ENCODE data around the gene ATP6V0E2. TPM values are rescaled to one million over a fixed set of nuclear protein-coding genes. Genes with fewer than 3 reads are reported as not detected.

Gene ATP6V0E2
- total RNA-seq, 1 donor from 2014 or later: 16.0 TPM

DNA sequence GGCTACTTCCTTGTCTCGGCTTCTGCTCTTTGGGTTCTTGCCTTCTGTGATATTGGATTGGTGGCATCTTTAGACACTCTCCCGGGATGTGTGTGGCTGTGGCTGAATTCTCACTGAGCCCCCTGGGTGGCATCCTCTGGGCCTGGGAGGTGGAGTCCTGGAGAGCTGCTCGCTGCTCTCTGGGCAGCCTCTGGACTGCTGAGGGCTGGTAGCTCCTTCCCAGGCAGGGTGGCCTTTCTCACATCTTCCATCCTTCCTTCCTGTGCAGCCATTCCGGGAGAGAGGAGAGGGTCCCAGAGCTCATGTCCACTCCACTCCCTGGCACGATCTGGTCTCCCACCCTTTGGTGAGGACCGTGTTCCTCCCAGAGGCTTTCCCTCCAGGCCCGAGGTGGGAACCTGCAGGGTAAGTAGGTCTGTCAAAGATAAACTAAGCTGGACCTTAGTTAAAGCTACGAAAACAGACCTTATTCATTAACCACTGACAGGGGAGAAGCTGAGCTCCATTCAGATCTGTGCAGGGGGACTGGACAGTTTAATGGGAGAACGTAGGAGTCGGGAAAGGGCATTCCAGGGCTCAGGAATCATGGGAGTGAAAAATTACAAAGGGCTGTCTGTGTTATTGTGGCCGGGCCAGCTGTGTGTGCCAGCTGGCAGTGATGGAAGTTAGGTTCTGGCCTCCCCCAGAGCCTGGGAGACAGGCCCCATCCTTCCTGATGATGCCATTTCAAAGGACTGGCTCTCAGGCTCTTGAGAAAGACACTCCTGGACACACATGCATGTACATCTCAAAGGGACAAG, 8.7 kb downstream of the ATP6V0E2 start:
- Histone ChIP-seq H3K27ac (ENCODE audit: low read depth, low read length) (no peak overlapping the region), H3K4me1 (ENCODE audit: insufficient read depth, low read length) (peaks cover 3% of the 10 kb centered on the region), H3K79me2 (ENCODE audit: insufficient read depth, low read length) (no peaks in the 10 kb centered on the region), H3K36me3 (ENCODE audit: insufficient read depth, low read length) (no peaks in the 10 kb centered on the region), H2AFZ (ENCODE audit: low read depth, low read length) (peak overlapping the region; percentile 2), H3K4me2 (ENCODE audit: low read length) (no peak overlapping the region), H3K9me3 (ENCODE audit: insufficient read depth, low read depth, low read length) (no peaks in the 10 kb centered on the region), H3K27me3 (ENCODE audit: insufficient read depth, low read length) (no peaks in the 10 kb centered on the region), H4K20me1 (ENCODE audit: insufficient read depth, low read length) (no peaks in the 10 kb centered on the region), H3K4me3 (ENCODE audit: insufficient read depth, low read depth, low read length) (no peak overlapping the region), H3K9ac (ENCODE audit: low read length) (no peak overlapping the region)
- Mint-ChIP-seq H3K4me1 (ENCODE audit: low read depth, unreplicated experiment) (peaks cover 6% of the 10 kb centered on the region), H3K27me3 (ENCODE audit: low read depth, unreplicated experiment) (peaks cover 7% of the 10 kb centered on the region), H3K36me3 (ENCODE audit: low read depth, unreplicated experiment) (no peaks in the 10 kb centered on the region), H3K9me3 (ENCODE audit: unreplicated experiment) (no peaks in the 10 kb centered on the region), H3K4me3 (ENCODE audit: unreplicated experiment) (no peak overlapping the region), H3K27ac (ENCODE audit: unreplicated experiment) (no peak overlapping the region)
- no peak for TF ChIP-seq EZH2 (IDR thresholded peaks at IDR 0.05; ENCODE audit: insufficient read depth, low read length)
- TF ChIP-seq, protein P1, sequence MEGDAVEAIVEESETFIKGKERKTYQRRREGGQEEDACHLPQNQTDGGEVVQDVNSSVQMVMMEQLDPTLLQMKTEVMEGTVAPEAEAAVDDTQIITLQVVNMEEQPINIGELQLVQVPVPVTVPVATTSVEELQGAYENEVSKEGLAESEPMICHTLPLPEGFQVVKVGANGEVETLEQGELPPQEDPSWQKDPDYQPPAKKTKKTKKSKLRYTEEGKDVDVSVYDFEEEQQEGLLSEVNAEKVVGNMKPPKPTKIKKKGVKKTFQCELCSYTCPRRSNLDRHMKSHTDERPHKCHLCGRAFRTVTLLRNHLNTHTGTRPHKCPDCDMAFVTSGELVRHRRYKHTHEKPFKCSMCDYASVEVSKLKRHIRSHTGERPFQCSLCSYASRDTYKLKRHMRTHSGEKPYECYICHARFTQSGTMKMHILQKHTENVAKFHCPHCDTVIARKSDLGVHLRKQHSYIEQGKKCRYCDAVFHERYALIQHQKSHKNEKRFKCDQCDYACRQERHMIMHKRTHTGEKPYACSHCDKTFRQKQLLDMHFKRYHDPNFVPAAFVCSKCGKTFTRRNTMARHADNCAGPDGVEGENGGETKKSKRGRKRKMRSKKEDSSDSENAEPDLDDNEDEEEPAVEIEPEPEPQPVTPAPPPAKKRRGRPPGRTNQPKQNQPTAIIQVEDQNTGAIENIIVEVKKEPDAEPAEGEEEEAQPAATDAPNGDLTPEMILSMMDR (IDR thresholded peaks at IDR 0.05; ENCODE audit: insufficient read depth, low read depth, low read length): no peak
- FAIRE-seq (no peak), DNase-seq (ENCODE audit: low read depth) (peak; percentile 16)

DNA sequence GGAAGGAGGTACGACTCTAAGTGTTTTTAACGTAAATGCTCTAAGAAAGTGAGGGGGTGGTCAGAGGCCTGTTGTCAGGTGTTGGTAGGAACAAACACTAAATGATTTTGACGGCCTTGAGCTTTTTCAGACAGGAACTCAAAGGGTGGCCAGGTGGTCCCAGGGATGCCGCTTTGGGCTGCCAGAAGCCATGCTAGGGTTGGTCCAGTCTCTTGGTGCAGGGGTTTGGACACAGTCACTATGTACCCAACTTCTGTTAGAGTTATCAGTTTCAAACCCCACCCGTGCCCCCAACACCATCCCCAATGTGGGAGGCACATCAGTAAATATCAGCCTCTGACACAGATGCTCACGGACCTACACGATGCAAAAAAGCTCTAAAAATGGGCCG, 9.3 kb downstream of the ATP6V0E2 start:
- Mint-ChIP-seq H3K4me1 (ENCODE audit: low read depth, unreplicated experiment) (peaks cover 6% of the 10 kb centered on the region), H3K27ac (ENCODE audit: unreplicated experiment) (no peak overlapping the region), H3K27me3 (ENCODE audit: low read depth, unreplicated experiment) (peaks cover 5% of the 10 kb centered on the region), H3K9me3 (ENCODE audit: unreplicated experiment) (no peaks in the 10 kb centered on the region), H3K36me3 (ENCODE audit: low read depth, unreplicated experiment) (no peaks in the 10 kb centered on the region), H3K4me3 (ENCODE audit: unreplicated experiment) (no peak overlapping the region)
- Histone ChIP-seq H3K9ac (ENCODE audit: low read length) (no peak overlapping the region), H3K79me2 (ENCODE audit: insufficient read depth, low read length) (no peaks in the 10 kb centered on the region), H3K4me3 (ENCODE audit: insufficient read depth, low read depth, low read length) (no peak overlapping the region), H3K27me3 (ENCODE audit: insufficient read depth, low read length) (no peaks in the 10 kb centered on the region), H3K27ac (ENCODE audit: low read depth, low read length) (no peak overlapping the region), H2AFZ (ENCODE audit: low read depth, low read length) (peak overlapping the region; percentile 2), H3K36me3 (ENCODE audit: insufficient read depth, low read length) (no peaks in the 10 kb centered on the region), H3K4me1 (ENCODE audit: insufficient read depth, low read length) (peaks cover 3% of the 10 kb centered on the region), H3K4me2 (ENCODE audit: low read length) (no peak overlapping the region), H3K9me3 (ENCODE audit: insufficient read depth, low read depth, low read length) (no peaks in the 10 kb centered on the region), H4K20me1 (ENCODE audit: insufficient read depth, low read length) (no peaks in the 10 kb centered on the region)
- TF ChIP-seq, protein P1 (IDR thresholded peaks at IDR 0.05; ENCODE audit: insufficient read depth, low read depth, low read length): no peak
- TF ChIP-seq EZH2 (IDR thresholded peaks at IDR 0.05; ENCODE audit: insufficient read depth, low read length): no peak
- DNase-seq (ENCODE audit: low read depth): no peak
- no peak for FAIRE-seq

DNA sequence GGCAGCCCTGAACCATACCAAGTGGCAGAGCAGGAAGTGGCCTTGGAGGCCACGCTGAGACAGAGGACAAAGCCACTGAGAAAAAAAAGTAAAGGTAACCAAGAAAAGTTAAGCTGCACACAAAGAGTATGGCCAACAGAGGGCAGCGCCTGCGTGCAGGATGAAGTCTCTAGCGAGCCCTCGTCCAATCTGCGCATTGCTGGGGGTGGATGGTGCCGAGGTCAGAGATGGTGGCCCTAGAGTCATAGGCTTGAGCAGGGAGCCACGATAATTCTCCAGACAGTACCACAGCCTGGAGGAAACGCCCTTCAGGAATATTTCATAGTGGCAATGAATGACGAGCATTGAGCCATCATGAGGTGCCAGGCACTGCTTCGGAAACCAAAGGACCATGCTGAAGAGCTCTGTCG, 9.7 kb downstream of the ATP6V0E2 start:
- H3K27ac Mint-ChIP-seq (ENCODE audit: unreplicated experiment): no peak overlapping the region
- no peaks in the 10 kb centered on the region for H3K27me3 ChIP-seq (ENCODE audit: insufficient read depth, low read length)
- peaks cover 3% of the 10 kb centered on the region for H3K4me1 ChIP-seq (ENCODE audit: insufficient read depth, low read length)
- no peak for DNase-seq (ENCODE audit: low read depth)
- no peaks in the 10 kb centered on the region for H3K36me3 Mint-ChIP-seq (ENCODE audit: low read depth, unreplicated experiment)
- H3K9me3 ChIP-seq (ENCODE audit: insufficient read depth, low read depth, low read length): no peaks in the 10 kb centered on the region
- H3K9ac ChIP-seq (ENCODE audit: low read length): no peak overlapping the region
- no peak overlapping the region for H3K4me3 ChIP-seq (ENCODE audit: insufficient read depth, low read depth, low read length)
- no peaks in the 10 kb centered on the region for H3K36me3 ChIP-seq (ENCODE audit: insufficient read depth, low read length)
- no peaks in the 10 kb centered on the region for H3K9me3 Mint-ChIP-seq (ENCODE audit: unreplicated experiment)
- no peak overlapping the region for H3K4me3 Mint-ChIP-seq (ENCODE audit: unreplicated experiment)
- no peak for FAIRE-seq
- H4K20me1 ChIP-seq (ENCODE audit: insufficient read depth, low read length): no peaks in the 10 kb centered on the region
- TF ChIP-seq, protein P1 (IDR thresholded peaks at IDR 0.05; ENCODE audit: insufficient read depth, low read depth, low read length): peak; percentile 48
- TF ChIP-seq EZH2 (IDR thresholded peaks at IDR 0.05; ENCODE audit: insufficient read depth, low read length): no peak
- H2AFZ ChIP-seq (ENCODE audit: low read depth, low read length): no peak overlapping the region
- H3K27ac ChIP-seq (ENCODE audit: low read depth, low read length): no peak overlapping the region
- H3K27me3 Mint-ChIP-seq (ENCODE audit: low read depth, unreplicated experiment): peaks cover 5% of the 10 kb centered on the region
- no peak overlapping the region for H3K4me2 ChIP-seq (ENCODE audit: low read length)
- H3K79me2 ChIP-seq (ENCODE audit: insufficient read depth, low read length): no peaks in the 10 kb centered on the region
- H3K4me1 Mint-ChIP-seq (ENCODE audit: low read depth, unreplicated experiment): peaks cover 6% of the 10 kb centered on the region

All from astrocyte (in vitro differentiated cells and primary cell).